Occipital lobe (tissue), 2 donors: ENCODE results near the gene RFX4. TPM values are rescaled to one million over a fixed set of nuclear protein-coding genes. Genes with fewer than 3 reads are reported as not detected.
"Not testable (repeated sequence)": the region's sequence is repeated elsewhere in the genome, so short reads cannot be mapped to it uniquely, and the experiment has no call there.

Source experiments
- DNase-seq: peaks from one replicate; lab custom pipeline; 2025; lab: John Stamatoyannopoulos, UW
- total RNA-seq: library from RNA; depleted of rRNA; stranded (reverse); fragments of >200 nt; gene quantifications from one replicate; pipeline ENCODE4 v1.2.3, GENCODE V29; 2014

The RFX4 gene
- total RNA-seq, 1 donor from 2014 or later: 3.6 TPM

- no peak for DNase-seq
Measured at GRCh38 chr12:106590601-106591000, 7.8 kb downstream of the RFX4 start.

GRCh38 chr12:106594447-106594846, 11.6 kb downstream of the RFX4 start:
- no peak for DNase-seq

- no peak for DNase-seq
Measured at GRCh38 chr12:106595268-106595667, 12.5 kb downstream of the RFX4 start.

- DNase-seq: no peak
Measured at GRCh38 chr12:106598003-106598402, 15.2 kb downstream of the RFX4 start.

GRCh38 chr12:106599302-106599701, 16.5 kb downstream of the RFX4 start:
- no peak for DNase-seq

GRCh38 chr12:106600503-106600902, 17.7 kb downstream of the RFX4 start:
- DNase-seq: no peak

- no peak for DNase-seq
Measured at GRCh38 chr12:106601031-106601430, 18.2 kb downstream of the RFX4 start.

- DNase-seq: no peak
Measured at GRCh38 chr12:106601496-106601895, 18.7 kb downstream of the RFX4 start.

GRCh38 chr12:106602076-106602475, 19.3 kb downstream of the RFX4 start:
- no peak for DNase-seq

- no peak for DNase-seq
Measured at GRCh38 chr12:106605254-106605653, 22.4 kb downstream of the RFX4 start.

GRCh38 chr12:106620588-106620987, 37.8 kb downstream of the RFX4 start:
- not testable (repeated sequence) for DNase-seq

- DNase-seq: no peak
Measured at GRCh38 chr12:106625976-106626375, 43.2 kb downstream of the RFX4 start.

GRCh38 chr12:106629797-106630659, 47.2 kb downstream of the RFX4 start:
- DNase-seq: no peak

GRCh38 chr12:106631150-106631549, 48.3 kb downstream of the RFX4 start:
- no peak for DNase-seq

GRCh38 chr12:106631797-106632196, 49.0 kb downstream of the RFX4 start:
- no peak for DNase-seq

GRCh38 chr12:106632797-106633450, 50.1 kb downstream of the RFX4 start:
- no peak for DNase-seq

GRCh38 chr12:106633451-106633823, 50.6 kb downstream of the RFX4 start:
- DNase-seq: no peak

GRCh38 chr12:106634206-106634605, 51.4 kb downstream of the RFX4 start:
- no peak for DNase-seq

- DNase-seq: no peak
Measured at GRCh38 chr12:106643000-106643399, 60.2 kb downstream of the RFX4 start.

GRCh38 chr12:106644335-106645073, 61.7 kb downstream of the RFX4 start:
- peak; percentile 61 for DNase-seq

GRCh38 chr12:106645074-106645421, 62.2 kb downstream of the RFX4 start:
- DNase-seq: peak; percentile 70
